H9 (cell line): ENCODE data around the gene MAP7. TPM values are rescaled to one million over a fixed set of nuclear protein-coding genes. Genes with fewer than 3 reads are reported as not detected.

Experiments used
- DNase-seq: peaks from one replicate; pipeline ENCODE4 v3.0.0-alpha.2; 2017
- H2AFZ ChIP-seq: one replicate; pipeline ENCODE4 v1.6.1; 2013; ENCODE audit warnings: mild to moderate bottlenecking, low read length, control low read depth, moderate library complexity
- H2AK5ac ChIP-seq: 2 replicates; pipeline ENCODE4 v1.6.1; 2013; ENCODE audit warnings: low read length, control low read depth, mixed read lengths; ENCODE audit not compliant: insufficient read length
- H2BK120ac ChIP-seq: one replicate; pipeline ENCODE4 v1.6.1; 2013; ENCODE audit warnings: low read depth, mild to moderate bottlenecking, low read length, control low read depth, inconsistent platforms; ENCODE audit not compliant: poor library complexity, severe bottlenecking
- H2BK12ac ChIP-seq: 2 replicates; pipeline ENCODE4 v1.6.1; 2013; ENCODE audit warnings: low read length, control low read depth, mixed read lengths, low read depth; ENCODE audit not compliant: insufficient read length
- H2BK15ac ChIP-seq: 2 replicates; pipeline ENCODE4 v1.6.1; 2013; ENCODE audit warnings: low read depth, low read length, control low read depth
- H2BK20ac ChIP-seq: one replicate; pipeline ENCODE4 v1.6.1; 2013; ENCODE audit warnings: low read depth, mild to moderate bottlenecking, low read length, control low read depth, inconsistent platforms; ENCODE audit not compliant: poor library complexity, severe bottlenecking
- H2BK5ac ChIP-seq: 2 replicates; pipeline ENCODE4 v1.6.1; 2013; ENCODE audit warnings: low read length, control low read depth, mixed read lengths; ENCODE audit not compliant: insufficient read length
- H3K14ac ChIP-seq: 2 replicates; pipeline ENCODE4 v1.6.1; 2013; ENCODE audit warnings: low read length, control low read depth; ENCODE audit not compliant: insufficient read depth
- H3K18ac ChIP-seq: 2 replicates; pipeline ENCODE4 v1.6.1; 2013; ENCODE audit warnings: low read depth, mild to moderate bottlenecking, mixed read lengths, low read length, control low read depth; ENCODE audit not compliant: insufficient read length
- H3K23ac ChIP-seq: 2 replicates; pipeline ENCODE4 v1.6.1; 2013; ENCODE audit warnings: low read length, control low read depth, mixed read lengths, low read depth; ENCODE audit not compliant: insufficient read length
- H3K23me2 ChIP-seq: 2 replicates; pipeline ENCODE4 v1.6.1; 2013; ENCODE audit warnings: low read depth, mild to moderate bottlenecking, mixed read lengths, low read length, control low read depth; ENCODE audit not compliant: insufficient read length, poor library complexity, severe bottlenecking
- H3K27ac ChIP-seq: 2 replicates; pipeline ENCODE4 v1.5.1; 2013; ENCODE audit warnings: low read length, control low read depth, mixed read lengths, low read depth; ENCODE audit not compliant: insufficient read length
- H3K27me3 ChIP-seq: 2 replicates; pipeline ENCODE4 v1.6.1; 2013; ENCODE audit warnings: low read length, control low read depth, inconsistent platforms; ENCODE audit not compliant: insufficient read depth
- H3K4ac ChIP-seq: 2 replicates; pipeline ENCODE4 v1.6.1; 2013; ENCODE audit warnings: low read depth, mild to moderate bottlenecking, control low read depth, inconsistent platforms, low read length, moderate library complexity
- H3K4me1 ChIP-seq: 2 replicates; pipeline ENCODE4 v1.6.1; 2013; ENCODE audit warnings: low read length, control low read depth, inconsistent platforms; ENCODE audit not compliant: insufficient read depth
- H3K4me2 ChIP-seq: 2 replicates; pipeline ENCODE4 v1.6.1; 2013; ENCODE audit warnings: low read length, control low read depth, mixed read lengths; ENCODE audit not compliant: insufficient read length, insufficient read depth
- H3K56ac ChIP-seq: 2 replicates; pipeline ENCODE4 v1.6.1; 2013; ENCODE audit warnings: low read depth, mild to moderate bottlenecking, mixed read lengths, low read length, control low read depth; ENCODE audit not compliant: insufficient read length
- H3K79me1 ChIP-seq: 2 replicates; pipeline ENCODE4 v1.6.1; 2013; ENCODE audit warnings: low read depth, mild to moderate bottlenecking, moderate library complexity, low read length, control low read depth, inconsistent platforms; ENCODE audit not compliant: insufficient read depth, poor library complexity, severe bottlenecking
- H3K79me2 ChIP-seq: 2 replicates; pipeline ENCODE4 v1.6.1; 2013; ENCODE audit warnings: low read length, control low read depth, inconsistent platforms; ENCODE audit not compliant: insufficient read depth
- H3K9ac ChIP-seq: 2 replicates; pipeline ENCODE4 v1.6.1; 2013; ENCODE audit warnings: low read length, control low read depth, mixed read lengths; ENCODE audit not compliant: insufficient read length; ENCODE audit errors: extremely low read depth
- H3K9me3 ChIP-seq: one replicate; pipeline ENCODE4 v1.6.1; 2013; ENCODE audit warnings: low read depth, low read length, inconsistent platforms; ENCODE audit not compliant: control insufficient read depth
- H3T11ph ChIP-seq: one replicate; pipeline ENCODE4 v1.6.1; 2013; ENCODE audit warnings: mild to moderate bottlenecking, low read length, control low read depth, inconsistent platforms
- H4K20me1 ChIP-seq: one replicate; pipeline ENCODE4 v1.6.1; 2013; ENCODE audit not compliant: control insufficient read depth, insufficient read length, insufficient read depth
- H4K5ac ChIP-seq: 2 replicates; pipeline ENCODE4 v1.6.1; 2013; ENCODE audit warnings: low read depth, mild to moderate bottlenecking, mixed read lengths, low read length, control low read depth; ENCODE audit not compliant: insufficient read length
- H4K8ac ChIP-seq: replicated peaks from 2 replicates; pipeline ENCODE4 v1.6.1; 2013; ENCODE audit warnings: low read length, control low read depth, mixed read lengths, low read depth; ENCODE audit not compliant: insufficient read length
- H4K91ac ChIP-seq: 2 replicates; pipeline ENCODE4 v1.6.1; 2013; ENCODE audit warnings: low read depth, mild to moderate bottlenecking, moderate library complexity, mixed read lengths, low read length, control low read depth; ENCODE audit not compliant: insufficient read length
- H3K27ac Mint-ChIP-seq, 3 experiments: 2 replicates in 2 of 3; 3 replicates in 1 of 3; pipeline ENCODE4 v1.8.0; 2020 to 2021; ENCODE audit warnings: mixed read lengths in 3 of 3, mild to moderate bottlenecking in 1 of 3, moderate library complexity in 1 of 3
- H3K27me3 Mint-ChIP-seq: 2 replicates; pipeline ENCODE4 v1.8.0; 2021; ENCODE audit warnings: low read depth, mild to moderate bottlenecking, moderate library complexity, mixed read lengths
- H3K36me3 Mint-ChIP-seq, 3 experiments: 2 replicates in 2 of 3; 3 replicates in 1 of 3; pipeline ENCODE4 v1.8.0; 2020 to 2021; ENCODE audit warnings: low read depth in 3 of 3, mixed read lengths in 3 of 3; ENCODE audit not compliant: insufficient read depth in 1 of 3
- H3K4me1 Mint-ChIP-seq, 2 experiments: 2 replicates each; pipeline ENCODE4 v1.8.0; 2020; ENCODE audit warnings: mixed read lengths in 2 of 2
- H3K4me3 Mint-ChIP-seq, 2 experiments: 2 replicates in 1 of 2; 3 replicates in 1 of 2; pipeline ENCODE4 v1.8.0; 2020 to 2021; ENCODE audit warnings: mild to moderate bottlenecking in 2 of 2, mixed read lengths in 2 of 2, moderate library complexity in 1 of 2
- H3K9me3 Mint-ChIP-seq, 2 experiments: 2 replicates in 1 of 2; 3 replicates in 1 of 2; pipeline ENCODE4 v1.8.0; 2020; ENCODE audit warnings: mild to moderate bottlenecking in 2 of 2, mixed read lengths in 2 of 2, moderate library complexity in 1 of 2
- total RNA-seq: library from RNA; stranded (reverse); gene quantifications from 2 replicates; pipeline ENCODE4 v1.2.1, GENCODE V29; 2021
- TF ChIP-seq, protein P1 (sequence below): fragments of 200-600 bp; sonication (generic); conservative IDR thresholded peaks from 3 replicates; pipeline ENCODE4 v1.8.0; 2021; ENCODE audit warnings: antibody characterized with exemption, mild to moderate bottlenecking

The MAP7 gene
- total RNA-seq, 1 experiment from 2014 or later, result 51.1 TPM

DNA sequence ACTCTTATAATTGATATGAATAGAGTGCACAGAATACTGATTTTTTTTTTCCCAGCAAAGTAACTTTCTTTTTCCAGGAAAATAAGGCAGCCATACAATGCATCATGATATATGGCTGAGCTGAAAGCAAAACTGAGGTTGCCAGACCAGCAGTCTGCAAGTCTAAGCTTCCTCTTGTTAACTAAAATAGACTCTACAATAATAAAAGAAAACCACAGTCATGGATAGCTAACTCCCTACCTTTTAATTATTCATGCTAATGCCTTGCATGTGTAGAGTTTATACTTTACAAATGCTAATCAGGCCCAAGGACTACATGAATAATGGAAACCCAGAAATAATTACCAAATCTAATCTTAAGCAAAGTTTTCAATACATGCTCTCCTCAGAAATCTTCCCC lies 47.4 kb downstream of the MAP7 start:
- H2BK12ac ChIP-seq, result no peak overlapping the region
- no peak overlapping the region for H3K9ac ChIP-seq
- DNase-seq, result no peak
- no peaks in the 10 kb centered on the region for H3K27me3 ChIP-seq
- H4K8ac ChIP-seq, result no peak overlapping the region
- H3T11ph ChIP-seq, result no peak overlapping the region
- H3K4me1 ChIP-seq, result peaks cover 20% of the 10 kb centered on the region
- H2AFZ ChIP-seq, result no peak overlapping the region
- H4K91ac ChIP-seq, result no peak overlapping the region
- H2BK120ac ChIP-seq, result no peak overlapping the region
- no peaks in the 10 kb centered on the region for H4K20me1 ChIP-seq
- TF ChIP-seq, protein P1, sequence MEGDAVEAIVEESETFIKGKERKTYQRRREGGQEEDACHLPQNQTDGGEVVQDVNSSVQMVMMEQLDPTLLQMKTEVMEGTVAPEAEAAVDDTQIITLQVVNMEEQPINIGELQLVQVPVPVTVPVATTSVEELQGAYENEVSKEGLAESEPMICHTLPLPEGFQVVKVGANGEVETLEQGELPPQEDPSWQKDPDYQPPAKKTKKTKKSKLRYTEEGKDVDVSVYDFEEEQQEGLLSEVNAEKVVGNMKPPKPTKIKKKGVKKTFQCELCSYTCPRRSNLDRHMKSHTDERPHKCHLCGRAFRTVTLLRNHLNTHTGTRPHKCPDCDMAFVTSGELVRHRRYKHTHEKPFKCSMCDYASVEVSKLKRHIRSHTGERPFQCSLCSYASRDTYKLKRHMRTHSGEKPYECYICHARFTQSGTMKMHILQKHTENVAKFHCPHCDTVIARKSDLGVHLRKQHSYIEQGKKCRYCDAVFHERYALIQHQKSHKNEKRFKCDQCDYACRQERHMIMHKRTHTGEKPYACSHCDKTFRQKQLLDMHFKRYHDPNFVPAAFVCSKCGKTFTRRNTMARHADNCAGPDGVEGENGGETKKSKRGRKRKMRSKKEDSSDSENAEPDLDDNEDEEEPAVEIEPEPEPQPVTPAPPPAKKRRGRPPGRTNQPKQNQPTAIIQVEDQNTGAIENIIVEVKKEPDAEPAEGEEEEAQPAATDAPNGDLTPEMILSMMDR, result no peak
- H2BK5ac ChIP-seq, result no peak overlapping the region
- H3K79me2 ChIP-seq, result peaks cover 6% of the 10 kb centered on the region; the same call in 1 of the 2 replicates
- H3K14ac ChIP-seq, result no peak overlapping the region
- no peaks in the 10 kb centered on the region for H3K79me1 ChIP-seq
- H3K4ac ChIP-seq, result no peak overlapping the region
- H3K56ac ChIP-seq, result no peak overlapping the region
- Mint-ChIP-seq H3K27me3 (no peaks in the 10 kb centered on the region), H3K9me3 (no peaks in the 10 kb centered on the region), H3K27ac (peak overlapping the region; percentile 87 to 99 (median 99)), H3K4me3 (peak overlapping the region; percentile 11 to 50; a peak in 4 of 5 replicates), H3K36me3 (peaks cover 0 to under 1% (median 0%) of the 10 kb centered on the region in 3 experiments; a peak in 3 of 7 replicates), H3K4me1 (peaks cover 76 to 77% of the 10 kb centered on the region in 2 experiments)
- H3K9me3 ChIP-seq, result no peaks in the 10 kb centered on the region
- no peak overlapping the region for H2BK20ac ChIP-seq
- H2AK5ac ChIP-seq, result no peak overlapping the region
- H3K27ac ChIP-seq, result peak overlapping the region; percentile 93
- H3K23ac ChIP-seq, result no peak overlapping the region
- peak overlapping the region; percentile 36 for H3K4me2 ChIP-seq
- no peak overlapping the region for H4K5ac ChIP-seq
- no peak overlapping the region for H2BK15ac ChIP-seq
- no peaks in the 10 kb centered on the region for H3K23me2 ChIP-seq
- H3K18ac ChIP-seq, result no peak overlapping the region
